HG02943 (cell line): ENCODE measurements around the gene PTPN5.

Experiments used
- ATAC-seq: cut with Tn5 transposase; IDR thresholded peaks from one replicate; pipeline ENCODE4 v1.9.1; 2021; ENCODE audit warnings: mild to moderate bottlenecking, low read depth, moderate library complexity; ENCODE audit not compliant: unreplicated experiment

PTPN5 gene

GRCh38 chr11:18715476-18715875, 76.1 kb downstream of the PTPN5 start:
- ATAC-seq: no peak

- no peak for ATAC-seq
These were observed 77.2 kb downstream of the PTPN5 start for GRCh38 chr11:18714443-18714780.

- ATAC-seq: no peak
These were observed 77.8 kb downstream of the PTPN5 start for GRCh38 chr11:18713646-18714442.

GRCh38 chr11:18710545-18710944, 81.1 kb downstream of the PTPN5 start:
- ATAC-seq: no peak

- no peak for ATAC-seq
These were observed 82.2 kb downstream of the PTPN5 start for GRCh38 chr11:18709414-18709813.

GRCh38 chr11:18707811-18708340, 83.7 kb downstream of the PTPN5 start:
- no peak for ATAC-seq

- peak; percentile 62 for ATAC-seq
These were observed 85.0 kb downstream of the PTPN5 start for GRCh38 chr11:18706330-18707243.

- ATAC-seq: no peak
These were observed 85.8 kb downstream of the PTPN5 start for GRCh38 chr11:18705651-18706281.

- ATAC-seq: no peak
These were observed 86.9 kb downstream of the PTPN5 start for GRCh38 chr11:18704698-18705097.

GRCh38 chr11:18704045-18704645, 87.5 kb downstream of the PTPN5 start:
- no peak for ATAC-seq

- ATAC-seq: no peak
These were observed 88.4 kb downstream of the PTPN5 start for GRCh38 chr11:18703001-18703763.

- no peak for ATAC-seq
These were observed 89.9 kb downstream of the PTPN5 start for GRCh38 chr11:18701614-18702216.

GRCh38 chr11:18700872-18701271, 90.7 kb downstream of the PTPN5 start:
- no peak for ATAC-seq

GRCh38 chr11:18700375-18700774, 91.2 kb downstream of the PTPN5 start:
- ATAC-seq: no peak

- no peak for ATAC-seq
These were observed 91.7 kb downstream of the PTPN5 start for GRCh38 chr11:18699848-18700261.

- ATAC-seq: no peak
These were observed 92.4 kb downstream of the PTPN5 start for GRCh38 chr11:18699269-18699596.

GRCh38 chr11:18698341-18699268, 93.0 kb downstream of the PTPN5 start, which contains the start of gene TMEM86A:
TSS of gene TMEM86A (plus strand) at chr11:18698779. CDS start at chr11:18698887, 108 bp downstream.
- ATAC-seq: peak; percentile 78

- ATAC-seq: no peak
These were observed 94.0 kb downstream of the PTPN5 start for GRCh38 chr11:18697576-18697975.
